Endothelial cell of coronary artery (primary cell): Measurements from ENCODE around the gene CAB39. TPM values are rescaled to one million over a fixed set of nuclear protein-coding genes. Genes with fewer than 3 reads are reported as not detected.

ENCODE experiments used
- total RNA-seq: library from RNA; depleted of rRNA; stranded (reverse); fragments of >200 nt; gene quantifications from 2 replicates; pipeline ENCODE4 v1.2.3, GENCODE V29; 2014

CAB39 gene
- 47.3 and 60.8 TPM in 2 replicates for total RNA-seq

DNA sequence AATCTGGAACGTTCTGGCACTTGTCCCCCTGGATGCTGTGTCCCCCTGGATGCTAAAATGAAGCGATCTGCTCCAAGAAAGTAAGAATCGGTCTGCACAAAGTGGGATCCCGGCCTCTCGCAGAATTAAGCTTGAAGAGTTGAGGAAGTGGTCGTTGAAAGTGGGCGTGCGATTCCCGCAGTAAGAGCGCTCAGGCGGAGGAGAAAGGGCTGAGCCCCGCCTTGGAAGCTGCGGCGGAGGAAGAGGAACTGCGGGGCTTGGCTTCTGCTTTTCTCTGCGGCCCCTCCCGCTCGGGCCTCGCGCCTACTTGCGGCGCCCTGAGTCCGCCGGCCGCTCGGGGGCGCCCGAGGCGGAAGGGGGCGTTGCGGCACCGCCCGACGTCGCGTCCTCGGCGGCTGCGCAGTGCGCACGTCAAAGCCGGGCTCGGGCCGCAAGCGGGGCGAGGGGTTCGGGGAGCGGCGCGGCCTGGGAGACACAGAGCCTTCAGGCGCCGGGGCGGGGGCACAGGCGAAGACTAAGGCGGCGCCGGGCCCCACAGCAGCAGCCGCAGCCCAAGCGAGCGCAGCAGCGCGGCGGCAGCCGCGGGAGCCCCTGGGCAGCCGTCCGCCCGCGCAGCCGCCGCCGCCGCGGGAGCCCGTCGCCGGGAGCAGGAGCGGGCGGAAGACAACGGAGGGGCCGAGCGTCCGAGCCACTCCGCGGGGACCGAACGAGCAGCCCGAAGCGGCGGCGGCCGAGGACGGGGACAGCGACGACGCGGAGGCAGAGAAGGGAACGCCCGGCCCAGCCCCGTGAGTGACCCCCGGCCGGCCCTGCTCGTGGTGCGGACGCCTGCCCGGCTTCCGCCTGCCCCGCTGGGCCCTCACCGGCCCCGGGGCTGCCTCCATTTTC is at the start of gene CAB39:
Gene CAB39 (plus strand): TSS at position 400 of the 888 bp plus-strand sequence. CDS start 47,160 bp downstream, outside the sequence.

DNA sequence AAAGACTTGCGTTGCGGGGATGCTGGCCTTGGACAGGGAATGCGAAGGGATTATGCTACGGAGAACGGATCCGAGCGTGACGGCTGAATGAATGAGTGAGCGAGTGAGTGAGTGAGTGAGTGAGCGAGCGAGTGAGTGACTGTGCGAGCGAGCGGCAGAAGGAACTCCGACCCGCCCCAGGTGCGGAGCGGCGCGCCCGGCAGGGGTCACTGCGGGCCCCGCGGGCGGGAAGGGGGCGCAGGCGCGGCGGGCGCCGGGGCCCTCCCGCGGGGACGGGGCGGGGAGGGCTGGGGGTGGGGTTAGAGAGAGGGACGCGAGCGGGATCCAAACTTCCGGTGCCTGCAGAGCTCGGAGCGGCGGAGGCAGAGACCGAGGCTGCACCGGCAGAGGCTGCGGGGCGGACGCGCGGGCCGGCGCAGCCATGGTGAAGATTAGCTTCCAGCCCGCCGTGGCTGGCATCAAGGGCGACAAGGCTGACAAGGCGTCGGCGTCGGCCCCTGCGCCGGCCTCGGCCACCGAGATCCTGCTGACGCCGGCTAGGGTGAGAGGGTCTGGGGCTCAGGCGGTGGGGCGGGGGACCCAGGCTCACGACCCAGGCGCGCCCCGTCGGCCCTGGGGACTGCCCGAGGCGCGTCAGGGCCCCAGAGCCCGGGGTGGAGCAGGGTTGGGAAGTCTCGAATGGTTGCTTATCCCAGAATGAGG is 152.1 kb downstream of the CAB39 start, which contains the start of gene ITM2C:
Gene ITM2C (plus strand): TSS at position 338 of the 702 bp plus-strand sequence. CDS start 84 bp downstream, at position 422.

Other genes with a start within 250 kb of the CAB39 start
- 3.8 and 13.0 TPM in 2 replicates for gene ITM2C, start 152.1 kb downstream of the CAB39 start, total RNA-seq
- not detected in 2 replicates for gene GPR55, start 212.4 kb downstream of the CAB39 start, total RNA-seq